GM19099 (cell line): ENCODE data around the gene ATG14.

Experiments
- POLR2A ChIP-seq: IDR thresholded peaks from 3 replicates; pipeline ENCODE4 v1.6.1; 2011; ENCODE audit warnings: low read depth; ENCODE audit not compliant: insufficient read length; ENCODE audit errors: extremely low read depth

The ATG14 gene

GRCh38 chr14:55373784-55374705 lies 37.6 kb downstream of the ATG14 start:
- no peak for TF ChIP-seq POLR2A

GRCh38 chr14:55372825-55373224 lies 38.8 kb downstream of the ATG14 start:
- no peak for TF ChIP-seq POLR2A

GRCh38 chr14:55372423-55372822 lies 39.2 kb downstream of the ATG14 start:
- TF ChIP-seq POLR2A = no peak

GRCh38 chr14:55370883-55371455 lies 40.7 kb downstream of the ATG14 start:
- no peak for TF ChIP-seq POLR2A

- TF ChIP-seq POLR2A = no peak
Observed at GRCh38 chr14:55366271-55366670, 45.4 kb downstream of the ATG14 start.

- no peak for TF ChIP-seq POLR2A
Observed at GRCh38 chr14:55361190-55361589, 50.4 kb downstream of the ATG14 start.

GRCh38 chr14:55359307-55359706 lies 52.3 kb downstream of the ATG14 start:
- TF ChIP-seq POLR2A = no peak

GRCh38 chr14:55356913-55357312 lies 54.7 kb downstream of the ATG14 start:
- no peak for TF ChIP-seq POLR2A

GRCh38 chr14:55355922-55356321 lies 55.7 kb downstream of the ATG14 start:
- no peak for TF ChIP-seq POLR2A

GRCh38 chr14:55354500-55354899 lies 57.1 kb downstream of the ATG14 start:
- TF ChIP-seq POLR2A = no peak

GRCh38 chr14:55353686-55354467 lies 57.8 kb downstream of the ATG14 start:
- TF ChIP-seq POLR2A = no peak

- no peak for TF ChIP-seq POLR2A
Observed at GRCh38 chr14:55352201-55352600, 59.4 kb downstream of the ATG14 start.

GRCh38 chr14:55351111-55351510 lies 60.5 kb downstream of the ATG14 start:
- no peak for TF ChIP-seq POLR2A

- TF ChIP-seq POLR2A = no peak
Observed at GRCh38 chr14:55350461-55350860, 61.2 kb downstream of the ATG14 start.

GRCh38 chr14:55349565-55349964 lies 62.1 kb downstream of the ATG14 start:
- TF ChIP-seq POLR2A = no peak
